Sciatic nerve (tissue), 2 donors: ENCODE data around the gene ALDH3A1. TPM values are rescaled to one million over a fixed set of nuclear protein-coding genes. Genes with fewer than 3 reads are reported as not detected.

Experiments used
- ATAC-seq: fragments of 200-7000 bp; cut with Tn5 transposase; one replicate; pipeline ENCODE4 v1.9.1; 2020; ENCODE audit warnings: mild to moderate bottlenecking, moderate library complexity
- DNase-seq: peaks from one replicate; pipeline ENCODE4 v3.0.0-alpha.2; 2020; ENCODE audit warnings: low spot score
- intact Hi-C: fragments of 100-400 bp; cut with DNase I; formaldehyde crosslinking; loops from one replicate; pipeline ENCODE4 v1.14.2; 2022
- total RNA-seq: library from RNA; stranded (reverse); fragmentation: NEBNext Ultra II Directional; extraction: Animal tissue kit (Norgen Biotek cat#: 25700); gene quantifications from one replicate; pipeline ENCODE4 v1.2.1, GENCODE V29; 2021
- donor health status: DM: no; HTN: no; CAD: no.
- donor health status: DM: no; HTN: no; CAD: no.

ALDH3A1 gene
- total RNA-seq, 1 donor from 2014 or later, result 0.76 TPM

GRCh38 chr17:19712436-19713004 is 35.6 kb downstream of the ALDH3A1 start:
- intact Hi-C loops, result no loop called here
- DNase-seq (no peak), ATAC-seq (no peak)

GRCh38 chr17:19709841-19710240 is 38.3 kb downstream of the ALDH3A1 start:
- no peak for DNase-seq
- ATAC-seq, result no peak
- intact Hi-C loops, result no loop called here

- intact Hi-C loops, result no loop called here
- DNase-seq (no peak), ATAC-seq (no peak)
Observed at GRCh38 chr17:19708431-19709175, 39.5 kb downstream of the ALDH3A1 start.

- ATAC-seq, result no peak
- intact Hi-C loops, result no loop called here
- no peak for DNase-seq
Observed at GRCh38 chr17:19707728-19708221, 40.3 kb downstream of the ALDH3A1 start.

GRCh38 chr17:19706791-19707727 is 41.0 kb downstream of the ALDH3A1 start:
- ATAC-seq, result no peak
- intact Hi-C loops, result no loop called here
- no peak for DNase-seq

- ATAC-seq, result no peak
- DNase-seq, result no peak
- intact Hi-C loops, result no loop called here
Observed at GRCh38 chr17:19705771-19706770, 42.0 kb downstream of the ALDH3A1 start.

GRCh38 chr17:19705201-19705600 is 42.9 kb downstream of the ALDH3A1 start:
- ATAC-seq, result no peak
- intact Hi-C loops, result no loop called here

GRCh38 chr17:19703828-19704613 is 44.1 kb downstream of the ALDH3A1 start:
- intact Hi-C loops, result no loop called here
- DNase-seq (no peak), ATAC-seq (peak; percentile 35)

More at GRCh38 chr17:19705201-19705600, 42.9 kb downstream of the ALDH3A1 start:
- no peak for DNase-seq

GRCh38 chr17:19703106-19703827 is 44.8 kb downstream of the ALDH3A1 start:
- DNase-seq (no peak), ATAC-seq (peak; percentile 24)
- intact Hi-C loops, result no loop called here

GRCh38 chr17:19702217-19702641 is 45.9 kb downstream of the ALDH3A1 start:
- intact Hi-C loops, result no loop called here
- ATAC-seq, result no peak
- no peak for DNase-seq

Other genes starting within 250 kb of the ALDH3A1 start
- gene SLC47A1, start 214.4 kb downstream of the ALDH3A1 start, total RNA-seq, result 8.0 TPM
- 74.3 TPM for gene ALDH3A2, start 99.5 kb downstream of the ALDH3A1 start, total RNA-seq
- gene SLC47A2, start 31.7 kb downstream of the ALDH3A1 start, total RNA-seq, result not detected
- gene ULK2, start 119.6 kb upstream of the ALDH3A1 start, total RNA-seq, result 46.0 TPM
- 56.8 TPM for gene AKAP10, start 229.5 kb upstream of the ALDH3A1 start, total RNA-seq